HTR-8/SVneo (cell line): ENCODE measurements around the gene MRC2.
A peak's percentile ranks its signal among the peaks of the same experiment; 100 is the strongest.
"Not testable (repeated sequence)": the region's sequence is repeated elsewhere in the genome, so short reads cannot be mapped to it uniquely, and the experiment has no call there.

Source experiments
- DNase-seq: peaks from one replicate; pipeline ENCODE4 v3.0.0; 2011; ENCODE audit warnings: low spot score, mixed read lengths; ENCODE audit not compliant: insufficient read length
- FAIRE-seq: peaks from 2 replicates; lab custom pipeline; 2011; peaks lifted over from hg19 to GRCh38; lab: Jason Lieb, UNC

The MRC2 gene

DNA sequence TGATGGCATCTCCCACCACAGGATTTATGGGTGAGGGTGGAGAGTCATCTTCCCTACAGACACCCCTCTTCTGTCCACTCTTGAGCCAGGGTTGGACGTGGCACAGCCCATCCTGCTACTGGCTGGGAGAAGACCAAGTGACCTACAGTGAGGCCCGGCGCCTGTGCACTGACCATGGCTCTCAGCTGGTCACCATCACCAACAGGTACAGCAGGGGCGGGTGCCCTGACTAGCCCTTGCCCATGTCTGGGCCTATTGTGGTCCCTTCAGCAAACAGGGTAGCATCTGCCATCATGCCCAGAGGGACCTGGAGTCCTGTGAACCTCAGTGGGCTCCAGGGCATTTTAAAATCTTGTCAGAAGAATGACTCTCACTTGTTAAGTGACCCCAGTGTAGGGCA is 48.2 kb downstream of the MRC2 start:
- DNase-seq = no peak
- no peak for FAIRE-seq

- DNase-seq (no peak), FAIRE-seq (peak; percentile 28)
These were observed 48.9 kb downstream of the MRC2 start for GRCh38 chr17:62676231-62676943.

DNA sequence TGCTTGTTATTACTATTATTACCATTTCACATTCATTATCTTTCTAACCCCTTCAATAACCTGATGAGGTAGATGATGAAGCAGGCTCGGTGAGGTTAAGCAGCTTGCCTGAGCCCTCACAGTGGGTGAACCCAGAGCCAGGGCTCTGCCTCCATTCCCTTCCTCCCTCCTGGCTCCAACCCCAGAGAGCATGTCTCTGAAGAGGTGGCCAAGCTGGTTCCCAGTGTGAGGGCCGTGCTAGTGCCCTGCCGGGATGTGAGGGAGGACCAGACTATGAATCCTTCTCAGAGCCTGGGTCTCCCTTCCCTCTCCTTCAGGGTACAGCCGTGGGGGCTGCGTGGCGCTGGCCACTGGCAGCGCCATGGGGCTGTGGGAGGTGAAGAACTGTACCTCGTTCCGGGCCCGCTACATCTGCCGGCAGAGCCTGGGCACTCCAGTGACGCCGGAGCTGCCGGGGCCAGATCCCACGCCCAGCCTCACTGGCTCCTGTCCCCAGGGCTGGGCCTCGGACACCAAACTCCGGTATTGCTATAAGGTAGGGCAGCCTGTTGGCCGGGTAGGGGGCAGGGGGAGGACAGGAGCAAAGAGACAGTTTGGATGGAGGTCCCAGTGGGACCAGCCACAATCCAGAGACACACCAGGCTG is 49.6 kb downstream of the MRC2 start:
- FAIRE-seq = no peak

GRCh38 chr17:62678214-62678919 is 50.9 kb downstream of the MRC2 start:
- FAIRE-seq (no peak), DNase-seq (no peak)

More for the DNA sequence above, 49.6 kb downstream of the MRC2 start:
- DNase-seq = no peak

DNA sequence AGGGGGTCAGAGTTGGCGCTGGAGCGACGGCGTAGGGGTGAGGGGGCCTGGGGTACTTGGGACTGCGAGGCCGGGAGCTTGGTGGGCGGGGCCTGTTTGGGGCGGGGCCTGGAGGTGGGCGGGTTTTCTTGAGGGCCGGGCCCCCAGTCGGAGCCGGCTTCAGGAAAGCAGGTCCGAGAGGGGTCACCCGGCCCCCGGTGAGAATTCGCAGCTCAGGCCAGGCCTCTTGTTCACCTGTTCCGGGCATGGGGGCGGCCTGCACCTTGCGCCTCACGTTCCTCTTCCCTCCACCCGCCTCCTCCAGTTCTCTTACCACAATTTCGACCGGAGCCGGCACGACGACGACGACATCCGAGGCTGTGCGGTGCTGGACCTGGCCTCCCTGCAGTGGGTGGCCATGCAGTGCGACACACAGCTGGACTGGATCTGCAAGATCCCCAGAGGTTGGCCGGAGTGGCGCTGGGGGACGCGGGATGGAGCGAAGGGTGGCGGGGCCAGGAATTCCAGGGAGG is 52.5 kb downstream of the MRC2 start:
- FAIRE-seq (no peak), DNase-seq (no peak)

DNA sequence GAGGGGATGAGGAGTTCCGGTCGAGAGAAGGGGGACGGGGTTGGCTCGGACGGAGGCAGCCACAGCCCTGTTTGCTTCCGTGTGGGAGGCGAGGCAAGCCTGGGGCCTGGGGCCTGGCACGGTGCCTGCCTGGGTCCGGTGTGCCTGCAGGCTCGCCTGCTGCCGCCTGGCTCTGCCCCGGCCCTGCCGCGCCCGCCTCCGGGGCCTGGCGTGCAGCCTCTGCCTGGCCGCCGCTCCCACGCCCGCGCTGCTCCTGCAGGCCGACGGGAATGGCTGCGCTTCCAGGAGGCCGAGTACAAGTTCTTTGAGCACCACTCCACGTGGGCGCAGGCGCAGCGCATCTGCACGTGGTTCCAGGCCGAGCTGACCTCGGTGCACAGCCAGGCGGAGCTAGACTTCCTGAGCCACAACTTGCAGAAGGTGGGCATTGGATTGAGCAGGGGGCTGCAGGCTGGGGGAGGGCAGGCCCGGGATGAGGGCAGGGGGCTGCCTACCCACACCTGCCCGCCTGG is 53.1 kb downstream of the MRC2 start:
- FAIRE-seq = no peak
- no peak for DNase-seq

DNA sequence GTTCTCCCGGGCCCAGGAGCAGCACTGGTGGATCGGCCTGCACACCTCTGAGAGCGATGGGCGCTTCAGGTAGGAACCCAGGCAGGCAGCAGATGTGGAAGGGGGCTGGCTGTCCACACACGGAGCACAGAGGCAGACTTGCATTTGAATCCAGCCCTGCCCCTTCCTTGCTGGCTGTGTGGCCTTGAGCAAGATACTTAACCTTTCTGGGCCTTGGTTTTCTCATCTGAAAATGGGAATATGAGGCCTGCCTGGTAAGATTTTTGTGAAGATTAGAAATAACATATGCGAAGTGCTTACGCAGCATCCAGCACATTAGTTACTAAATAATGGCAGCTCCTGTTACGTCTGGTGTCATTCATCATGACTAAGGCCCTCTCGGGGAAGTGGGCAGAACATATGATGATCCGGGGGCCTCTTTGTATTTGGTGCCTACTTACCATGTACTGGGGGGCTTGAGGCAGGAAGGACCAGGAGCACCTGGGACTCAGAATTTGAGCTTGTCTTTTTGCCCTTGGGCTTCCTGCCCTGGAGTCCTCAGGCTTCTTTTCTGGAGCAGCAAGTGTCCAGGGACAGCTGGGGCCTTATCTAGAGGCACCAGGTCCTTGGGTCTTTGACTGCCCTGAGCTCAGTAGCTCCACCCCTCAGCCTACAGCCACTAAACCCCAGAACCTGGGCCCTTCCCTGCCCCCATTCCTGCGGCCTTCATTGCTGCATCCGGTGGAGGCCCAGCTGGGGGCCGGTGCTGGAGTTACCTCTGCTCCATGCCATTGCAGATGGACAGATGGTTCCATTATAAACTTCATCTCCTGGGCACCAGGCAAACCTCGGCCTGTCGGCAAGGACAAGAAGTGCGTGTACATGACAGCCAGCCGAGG is 53.8 kb downstream of the MRC2 start:
- DNase-seq = no peak
- FAIRE-seq = no peak

- DNase-seq = no peak
- FAIRE-seq = peak; percentile 38
These were observed 54.5 kb downstream of the MRC2 start for GRCh38 chr17:62681939-62682381.

- DNase-seq = no peak
- no peak for FAIRE-seq
These were observed 56.7 kb downstream of the MRC2 start for GRCh38 chr17:62684179-62684578.

- no peak for DNase-seq
- no peak for FAIRE-seq
These were observed 60.5 kb downstream of the MRC2 start for GRCh38 chr17:62687997-62688396.

DNA sequence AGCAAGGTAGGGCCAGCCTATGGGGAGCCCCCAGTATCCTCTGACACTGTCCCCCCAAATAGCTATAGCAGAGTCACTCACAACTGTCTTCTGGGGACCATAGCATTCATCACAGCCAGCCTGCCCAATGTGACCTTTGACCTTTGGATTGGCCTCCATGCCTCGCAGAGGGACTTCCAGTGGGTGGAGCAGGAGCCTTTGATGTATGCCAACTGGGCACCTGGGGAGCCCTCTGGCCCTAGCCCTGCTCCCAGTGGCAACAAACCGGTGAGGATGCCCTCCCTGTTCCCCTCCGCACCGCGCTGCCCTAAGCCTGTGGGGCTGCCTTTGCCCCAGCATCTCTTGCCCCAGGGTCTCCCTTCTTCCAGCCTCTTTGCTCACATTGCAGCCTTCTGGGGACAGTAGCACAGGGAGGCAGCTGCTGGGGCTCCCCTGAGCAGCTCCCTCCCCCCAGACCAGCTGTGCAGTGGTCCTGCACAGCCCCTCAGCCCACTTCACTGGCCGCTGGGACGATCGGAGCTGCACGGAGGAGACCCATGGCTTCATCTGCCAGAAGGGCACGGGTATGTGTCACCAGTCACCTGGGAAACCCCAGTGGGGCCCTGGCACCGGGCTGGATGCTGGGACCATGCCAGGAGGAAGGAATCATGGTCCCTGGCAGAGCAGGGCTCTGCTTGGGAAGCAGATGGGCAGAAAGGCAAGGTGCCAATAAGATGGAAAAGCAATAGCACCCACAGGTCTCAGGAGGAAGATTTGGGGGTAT is 61.1 kb downstream of the MRC2 start:
- DNase-seq (no peak), FAIRE-seq (peak; percentile 54)

GRCh38 chr17:62689441-62690167 is 62.1 kb downstream of the MRC2 start:
- no peak for DNase-seq
- FAIRE-seq = no peak

DNA sequence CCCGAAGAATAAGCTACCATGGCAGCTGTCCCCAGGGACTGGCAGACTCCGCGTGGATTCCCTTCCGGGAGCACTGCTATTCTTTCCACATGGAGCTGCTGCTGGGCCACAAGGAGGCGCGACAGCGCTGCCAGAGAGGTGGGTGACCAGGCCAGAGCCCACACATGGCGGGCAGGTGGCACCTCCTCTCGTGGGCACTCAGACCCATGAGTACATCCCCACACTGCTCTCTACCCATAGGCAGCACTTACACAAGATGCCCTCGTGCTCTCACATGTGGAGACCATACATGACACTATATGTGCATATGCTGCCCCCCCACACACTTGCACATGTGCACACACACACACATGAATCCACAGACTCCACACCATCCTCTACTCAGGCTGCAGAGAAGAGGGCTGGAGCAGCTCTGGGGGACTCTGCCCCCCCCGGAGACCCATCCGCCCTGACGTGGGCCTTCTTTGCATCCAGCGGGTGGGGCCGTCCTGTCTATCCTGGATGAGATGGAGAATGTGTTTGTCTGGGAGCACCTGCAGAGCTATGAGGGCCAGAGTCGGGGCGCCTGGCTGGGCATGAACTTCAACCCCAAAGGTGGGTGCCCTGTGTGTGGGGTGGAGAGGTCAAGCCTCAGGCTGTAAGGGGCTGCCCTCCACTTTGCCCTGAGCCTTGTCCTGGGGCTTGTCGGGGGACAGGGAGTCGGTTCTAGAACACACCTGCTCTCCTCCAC is 62.9 kb downstream of the MRC2 start:
- FAIRE-seq (peak; percentile 76), DNase-seq (no peak)

GRCh38 chr17:62691589-62691915 is 64.1 kb downstream of the MRC2 start:
- FAIRE-seq = not testable (repeated sequence)

DNA sequence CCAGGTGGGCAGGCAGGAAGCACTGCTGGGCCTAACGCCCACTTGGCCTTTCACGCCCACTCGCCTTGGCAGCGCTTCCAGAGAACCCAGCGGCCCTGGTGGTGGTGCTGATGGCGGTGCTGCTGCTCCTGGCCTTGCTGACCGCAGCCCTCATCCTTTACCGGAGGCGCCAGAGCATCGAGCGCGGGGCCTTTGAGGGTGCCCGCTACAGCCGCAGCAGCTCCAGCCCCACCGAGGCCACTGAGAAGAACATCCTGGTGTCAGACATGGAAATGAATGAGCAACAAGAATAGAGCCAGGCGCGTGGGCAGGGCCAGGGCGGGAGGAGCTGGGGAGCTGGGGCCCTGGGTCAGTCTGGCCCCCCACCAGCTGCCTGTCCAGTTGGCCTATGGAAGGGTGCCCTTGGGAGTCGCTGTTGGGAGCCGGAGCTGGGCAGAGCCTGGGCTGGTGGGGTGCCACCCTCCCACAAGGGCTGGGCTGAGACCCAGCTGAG is 64.7 kb downstream of the MRC2 start:
- FAIRE-seq = no peak
- DNase-seq = no peak

More at GRCh38 chr17:62691589-62691915, 64.1 kb downstream of the MRC2 start:
- DNase-seq = not testable (repeated sequence)

DNA sequence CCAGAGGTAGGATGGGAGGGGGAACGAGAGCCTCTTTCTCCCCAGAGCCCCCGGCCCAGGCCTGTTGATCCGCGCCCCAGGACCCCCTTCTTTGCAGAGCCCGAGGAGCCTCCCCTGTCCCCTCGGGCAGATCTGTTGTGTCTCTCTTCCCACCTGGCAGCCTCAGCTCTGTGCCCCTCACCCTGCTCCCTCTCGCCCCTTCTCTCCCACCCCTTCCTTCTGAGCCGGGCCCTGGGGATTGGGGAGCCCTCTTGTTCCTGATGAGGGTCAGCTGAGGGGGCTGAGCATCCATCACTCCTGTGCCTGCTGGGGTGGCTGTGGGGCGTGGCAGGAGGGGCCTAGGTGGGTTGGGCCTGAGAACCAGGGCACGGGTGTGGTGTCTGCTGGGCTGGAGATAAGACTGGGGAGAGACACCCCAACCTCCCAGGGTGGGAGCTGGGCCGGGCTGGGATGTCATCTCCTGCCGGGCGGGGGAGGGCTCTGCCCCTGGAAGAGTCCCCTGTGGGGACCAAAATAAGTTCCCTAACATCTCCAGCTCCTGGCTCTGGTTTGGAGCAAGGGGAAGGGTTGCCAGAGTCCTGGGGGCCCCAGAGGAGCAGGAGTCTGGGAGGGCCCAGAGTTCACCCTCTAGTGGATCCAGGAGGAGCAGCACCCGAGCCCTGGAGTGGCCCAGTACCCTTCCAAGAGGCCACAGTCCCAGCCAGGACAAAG is 65.4 kb downstream of the MRC2 start:
- DNase-seq (peak; percentile 65), FAIRE-seq (peak; percentile 84)
